Lung (tissue), 12 donors: Measurements from ENCODE around the gene TMEM134. TPM values are rescaled to one million over a fixed set of nuclear protein-coding genes. Genes with fewer than 3 reads are reported as not detected.

Experiments
- ATAC-seq: fragments of 200-7000 bp; cut with Tn5 transposase; one replicate; pipeline ENCODE4 v1.9.1; 2020; ENCODE audit warnings: moderate number of reproducible peaks; ENCODE audit not compliant: insufficient read depth, low FRiP score
- DNase-seq, 3 donors: peaks; one replicate each; pipeline ENCODE4 v3.0.0-alpha.2; 2013 to 2017
- H3K27ac ChIP-seq, 2 donors: one replicate each; pipeline ENCODE4 v1.5.1; 2013; ENCODE audit warnings: mild to moderate bottlenecking in 2 of 2, moderate library complexity in 2 of 2, control low read depth in 1 of 2, inconsistent platforms in 1 of 2, low read depth in 1 of 2, low read length in 1 of 2
- H3K27me3 ChIP-seq, 3 donors: one replicate each; pipeline ENCODE4 v1.5.1; 2013; ENCODE audit warnings: low read length in 2 of 3; ENCODE audit not compliant: control insufficient read depth in 3 of 3, insufficient read depth in 3 of 3
- H3K36me3 ChIP-seq, 4 donors: one replicate each; pipeline ENCODE4 v1.5.1; 2013; ENCODE audit warnings: low read length in 4 of 4, mild to moderate bottlenecking in 1 of 4, moderate library complexity in 1 of 4; ENCODE audit not compliant: control insufficient read depth in 4 of 4, insufficient read depth in 4 of 4
- H3K4me1 ChIP-seq, 5 donors: one replicate each; pipeline ENCODE4 v1.5.1; 2013; ENCODE audit warnings: low read length in 5 of 5, mild to moderate bottlenecking in 2 of 5, moderate library complexity in 1 of 5; ENCODE audit not compliant: control insufficient read depth in 5 of 5, insufficient read depth in 5 of 5
- H3K4me3 ChIP-seq: one replicate; pipeline ENCODE4 v1.5.1; 2013; ENCODE audit warnings: mild to moderate bottlenecking, control low read depth, moderate library complexity
- H3K9ac ChIP-seq, 2 donors: one replicate each; pipeline ENCODE4 v1.5.1; 2013; ENCODE audit warnings: low read length in 2 of 2, control low read depth in 1 of 2; ENCODE audit not compliant: insufficient read depth in 1 of 2
- H3K9me3 ChIP-seq, 4 donors: one replicate each; pipeline ENCODE4 v1.5.1; 2013; ENCODE audit warnings: low read length in 3 of 4, mild to moderate bottlenecking in 1 of 4, moderate library complexity in 1 of 4; ENCODE audit not compliant: control insufficient read depth in 4 of 4, insufficient read depth in 3 of 4
- CTCF ChIP-seq: IDR thresholded peaks from 2 replicates; pipeline ENCODE4 v1.5.1; 2012; ENCODE audit warnings: mild to moderate bottlenecking; ENCODE audit errors: control extremely low read depth, extremely low read depth
- WGBS, 2 donors: extraction: QIAGEN DNeasy Blood & Tissue Kit; methylation state at CpG; one replicate each; pipeline ENCODE4 v1.1.7; 2013; 5-methylcytosine and 5-hydroxymethylcytosine counted together
- polyA plus RNA-seq, 2 donors: library from polyadenylated mRNA; stranded (reverse); fragments of 200-250 nt; gene quantifications; one replicate each; pipeline ENCODE4 v1.2.1, GENCODE V29; 2013
- total RNA-seq, 2 donors: library from RNA; depleted of rRNA in 1 of 2; stranded (reverse); fragments of >200 nt in 1 of 2; gene quantifications; one replicate each; pipeline ENCODE4 v1.2.1, GENCODE V29; 2014 to 2021
- donor health status: control.
- donor health status: control.
- donor health status: Bipolar disorder and iron deficiency.
- donor health status: healthy.
- donor health status: DM: yes; HTN: yes; CAD: no.

Gene TMEM134
- total and polyA plus RNA-seq, 4 donors = 32.5 to 91.4 (median 83.1) TPM

GRCh38 chr11:67421430-67422031 lies 47.5 kb downstream of the TMEM134 start:
- 72 to 77% methylated on average over 22 of the region's 22 CpGs for WGBS, 2 donors
- H3K27ac ChIP-seq = peak overlapping the region in 1 of 2 donors; percentile 76

DNA sequence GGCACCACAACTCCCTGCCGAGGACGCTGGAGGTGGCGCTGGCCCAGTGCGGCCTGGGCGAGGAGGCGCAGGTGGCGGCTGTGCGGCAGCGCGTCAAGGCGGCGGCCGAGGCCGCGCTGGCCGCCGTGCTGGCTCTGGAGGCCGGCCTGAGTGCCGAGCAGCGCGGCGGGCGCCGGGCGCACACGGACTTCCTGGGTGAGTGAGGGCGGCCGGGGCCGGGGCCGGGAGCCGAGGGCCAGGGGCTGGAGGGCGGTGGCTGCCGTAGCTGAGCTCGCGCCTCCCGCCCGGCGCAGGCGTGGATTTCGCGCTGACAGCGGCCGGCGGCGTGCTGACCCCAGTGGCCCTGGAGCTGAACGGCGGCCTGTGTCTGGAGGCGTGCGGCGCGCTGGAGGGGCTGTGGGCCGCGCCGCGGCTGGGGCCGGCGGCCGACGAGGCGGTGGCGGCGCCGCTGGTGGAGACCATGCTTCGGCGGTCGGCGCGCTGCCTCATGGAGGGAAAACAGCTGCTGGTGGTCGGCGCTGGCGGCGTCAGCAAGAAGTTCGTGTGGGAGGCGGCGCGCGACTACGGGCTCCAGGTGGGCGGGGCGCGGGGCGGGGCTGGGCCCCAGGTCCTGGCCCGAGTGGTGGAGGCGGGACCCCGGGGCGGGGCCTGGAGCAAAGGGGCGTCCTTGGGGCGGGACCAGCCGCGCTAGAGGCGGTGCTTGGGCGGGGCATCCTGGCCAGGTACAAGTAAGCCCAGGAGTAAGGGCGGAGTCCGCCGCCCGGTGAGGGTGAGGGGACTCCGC lies 48.2 kb downstream of the TMEM134 start:
- ATAC-seq = peak; percentile 97

More at GRCh38 chr11:67421430-67422031, 47.5 kb downstream of the TMEM134 start:
- peaks cover 0 to 37% (median 11%) of the 10 kb centered on the region in 5 donors for H3K4me1 ChIP-seq
- DNase-seq (no peak), ATAC-seq (no peak)
- no peak for TF ChIP-seq CTCF
- H3K9me3 ChIP-seq = peaks cover 0 to 2% (median 0%) of the 10 kb centered on the region in 4 donors
- no peaks in the 10 kb centered on the region for H3K36me3 ChIP-seq
- H3K27me3 ChIP-seq = no peaks in the 10 kb centered on the region
- H3K9ac ChIP-seq = no peak overlapping the region
- H3K4me3 ChIP-seq = no peak overlapping the region

DNA sequence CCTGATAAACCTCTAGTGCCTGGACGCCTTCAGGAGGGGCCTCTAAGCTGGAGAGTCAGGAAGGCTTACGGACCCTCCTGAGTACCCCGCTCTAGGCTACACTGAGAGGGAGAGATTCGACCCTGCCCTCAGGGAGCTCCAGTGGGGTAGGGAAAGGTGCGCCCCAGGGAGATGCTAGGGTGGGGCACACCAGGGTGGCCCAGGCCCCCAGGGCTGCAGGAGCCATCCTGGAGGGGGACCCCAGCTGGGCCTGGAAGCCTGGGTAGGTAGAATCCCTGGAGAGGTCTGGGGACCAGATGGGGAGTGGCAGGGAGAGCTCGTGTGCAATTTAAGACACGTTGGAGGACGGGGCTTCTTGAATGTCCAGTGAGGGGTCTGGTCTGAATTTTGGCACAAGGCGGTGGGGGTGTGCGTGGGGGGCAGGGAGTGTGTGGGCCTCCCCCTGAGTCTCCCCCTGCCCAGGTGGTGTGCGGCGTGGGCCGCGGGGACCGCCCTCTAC lies 48.9 kb downstream of the TMEM134 start:
- Histone ChIP-seq H3K4me3 (peak overlapping the region; percentile 57), H3K9ac (no peak overlapping the region), H3K9me3 (peaks cover 0 to 2% (median 0%) of the 10 kb centered on the region in 4 donors), H3K27ac (peak overlapping the region; percentile 92 to 94), H3K4me1 (peaks cover 0 to 41% (median 13%) of the 10 kb centered on the region in 5 donors), H3K27me3 (no peaks in the 10 kb centered on the region), H3K36me3 (no peaks in the 10 kb centered on the region)
- DNase-seq (no peak), ATAC-seq (no peak)
- 38 to 43% methylated on average over 15 of the region's 15 CpGs for WGBS, 2 donors
- no peak for TF ChIP-seq CTCF

More for the DNA sequence above, 48.2 kb downstream of the TMEM134 start:
- peak overlapping the region; percentile 92 to 94 for H3K27ac ChIP-seq
- peaks cover 0 to 2% (median 0%) of the 10 kb centered on the region in 4 donors for H3K9me3 ChIP-seq
- H3K4me3 ChIP-seq = peak overlapping the region; percentile 57
- no peaks in the 10 kb centered on the region for H3K27me3 ChIP-seq
- H3K9ac ChIP-seq = no peak overlapping the region
- TF ChIP-seq CTCF = no peak
- WGBS, 2 donors = 1% methylated on average over 72 to 97 of the region's 97 CpGs
- no peaks in the 10 kb centered on the region for H3K36me3 ChIP-seq
- peak; percentile 95 to 98 (median 96) for DNase-seq
- peaks cover 0 to 41% (median 12%) of the 10 kb centered on the region in 5 donors for H3K4me1 ChIP-seq
